ENCODE data around the gene ADD1.

DNA sequence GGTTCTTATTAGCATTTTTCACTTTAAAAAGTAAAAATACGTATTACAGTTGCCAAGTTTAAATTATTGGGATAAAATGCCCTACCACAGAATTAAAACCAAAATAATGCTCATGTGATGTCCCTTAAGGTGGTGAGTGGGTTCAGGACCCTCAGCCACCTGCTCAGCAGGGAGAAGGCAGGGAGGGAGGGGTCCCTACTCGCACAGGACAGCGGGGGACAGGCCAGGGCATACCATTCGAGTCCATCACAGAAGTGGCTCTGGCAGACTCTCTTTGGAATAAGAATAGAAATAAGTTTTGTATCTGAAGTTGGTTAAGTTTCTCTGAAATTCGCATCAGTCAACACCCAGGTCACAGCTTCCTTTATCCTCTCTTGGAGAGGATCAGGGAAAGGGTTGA, 81.9 kb downstream of the ADD1 start:
- TF ChIP-seq, protein P1, sequence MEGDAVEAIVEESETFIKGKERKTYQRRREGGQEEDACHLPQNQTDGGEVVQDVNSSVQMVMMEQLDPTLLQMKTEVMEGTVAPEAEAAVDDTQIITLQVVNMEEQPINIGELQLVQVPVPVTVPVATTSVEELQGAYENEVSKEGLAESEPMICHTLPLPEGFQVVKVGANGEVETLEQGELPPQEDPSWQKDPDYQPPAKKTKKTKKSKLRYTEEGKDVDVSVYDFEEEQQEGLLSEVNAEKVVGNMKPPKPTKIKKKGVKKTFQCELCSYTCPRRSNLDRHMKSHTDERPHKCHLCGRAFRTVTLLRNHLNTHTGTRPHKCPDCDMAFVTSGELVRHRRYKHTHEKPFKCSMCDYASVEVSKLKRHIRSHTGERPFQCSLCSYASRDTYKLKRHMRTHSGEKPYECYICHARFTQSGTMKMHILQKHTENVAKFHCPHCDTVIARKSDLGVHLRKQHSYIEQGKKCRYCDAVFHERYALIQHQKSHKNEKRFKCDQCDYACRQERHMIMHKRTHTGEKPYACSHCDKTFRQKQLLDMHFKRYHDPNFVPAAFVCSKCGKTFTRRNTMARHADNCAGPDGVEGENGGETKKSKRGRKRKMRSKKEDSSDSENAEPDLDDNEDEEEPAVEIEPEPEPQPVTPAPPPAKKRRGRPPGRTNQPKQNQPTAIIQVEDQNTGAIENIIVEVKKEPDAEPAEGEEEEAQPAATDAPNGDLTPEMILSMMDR (IDR thresholded peaks at IDR 0.05; ENCODE audit: low read depth, low read length, poor library complexity, severe bottlenecking), result no peak
- TF ChIP-seq EZH2phosphoT487 (IDR thresholded peaks at IDR 0.05; ENCODE audit: borderline replicate concordance, low read length), result no peak

Data from DOHH2 (cell line).